NCI-H2196 treated with DMSO at 0.1 percent for 48 hours (cell line): Measurements from ENCODE around the gene RIBC2.
"Not testable (repeated sequence)": the region's sequence is repeated elsewhere in the genome, so short reads cannot be mapped to it uniquely, and the experiment has no call there.

ENCODE experiments used
- DNase-seq: peaks from one replicate; lab custom pipeline; 2025; ENCODE audit not compliant: unreplicated experiment; lab: John Stamatoyannopoulos, UW

RIBC2 gene

DNA sequence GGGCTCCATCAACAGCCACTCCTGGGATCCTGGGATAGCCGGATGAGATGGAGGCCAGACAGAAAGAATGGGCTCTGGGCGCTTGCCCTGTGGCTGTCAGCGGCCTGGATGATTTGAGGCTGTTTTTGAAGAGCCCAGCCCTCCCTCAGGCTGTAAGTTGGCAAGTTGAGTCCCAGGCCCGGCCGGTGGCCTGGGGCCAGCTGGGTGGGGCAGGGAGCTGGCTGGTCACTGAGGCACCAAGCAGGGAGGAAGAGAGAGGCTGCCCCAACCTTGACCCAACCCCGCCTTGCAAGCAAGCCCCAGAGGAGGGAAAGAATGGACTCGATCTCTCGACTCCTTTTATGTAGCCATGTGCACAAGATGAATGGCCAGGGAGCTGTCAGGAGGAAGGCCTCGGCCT, 34.9 kb downstream of the RIBC2 start:
- no peak for DNase-seq

GRCh38 chr22:45449442-45449841, 35.9 kb downstream of the RIBC2 start:
- DNase-seq: not testable (repeated sequence)

DNA sequence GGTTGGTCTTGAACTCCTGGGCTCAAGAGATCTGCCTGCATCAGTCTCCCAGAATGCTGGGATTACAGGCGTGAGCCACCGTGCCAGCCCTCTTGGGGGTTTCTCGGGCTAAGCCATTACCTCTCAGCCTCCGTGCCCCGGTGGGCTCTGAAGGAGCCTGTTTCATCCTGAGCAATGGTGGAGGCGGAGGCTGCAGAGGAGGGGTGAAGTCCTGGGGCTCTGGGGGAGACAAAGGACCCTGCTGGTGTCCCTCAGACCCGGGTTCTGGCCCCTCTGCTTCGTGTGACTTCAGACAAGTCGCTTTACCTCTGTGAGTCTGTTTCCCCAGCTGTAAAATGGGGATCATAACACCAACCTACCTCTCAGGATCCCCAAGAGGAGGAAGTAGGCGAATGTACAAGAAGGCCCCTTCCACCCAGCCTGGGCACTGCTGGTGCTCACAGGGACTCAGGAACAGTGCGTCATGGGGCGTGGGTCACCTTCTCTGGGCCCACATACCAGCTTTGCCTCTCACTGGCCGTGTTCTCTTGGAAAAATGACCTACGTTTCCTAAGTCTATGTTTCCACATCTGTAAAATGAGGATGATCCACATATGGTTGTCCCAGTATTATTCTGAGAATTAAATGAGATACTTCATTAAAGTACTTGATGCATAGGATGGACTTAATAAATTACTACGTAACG, 36.8 kb downstream of the RIBC2 start:
- DNase-seq: no peak

DNA sequence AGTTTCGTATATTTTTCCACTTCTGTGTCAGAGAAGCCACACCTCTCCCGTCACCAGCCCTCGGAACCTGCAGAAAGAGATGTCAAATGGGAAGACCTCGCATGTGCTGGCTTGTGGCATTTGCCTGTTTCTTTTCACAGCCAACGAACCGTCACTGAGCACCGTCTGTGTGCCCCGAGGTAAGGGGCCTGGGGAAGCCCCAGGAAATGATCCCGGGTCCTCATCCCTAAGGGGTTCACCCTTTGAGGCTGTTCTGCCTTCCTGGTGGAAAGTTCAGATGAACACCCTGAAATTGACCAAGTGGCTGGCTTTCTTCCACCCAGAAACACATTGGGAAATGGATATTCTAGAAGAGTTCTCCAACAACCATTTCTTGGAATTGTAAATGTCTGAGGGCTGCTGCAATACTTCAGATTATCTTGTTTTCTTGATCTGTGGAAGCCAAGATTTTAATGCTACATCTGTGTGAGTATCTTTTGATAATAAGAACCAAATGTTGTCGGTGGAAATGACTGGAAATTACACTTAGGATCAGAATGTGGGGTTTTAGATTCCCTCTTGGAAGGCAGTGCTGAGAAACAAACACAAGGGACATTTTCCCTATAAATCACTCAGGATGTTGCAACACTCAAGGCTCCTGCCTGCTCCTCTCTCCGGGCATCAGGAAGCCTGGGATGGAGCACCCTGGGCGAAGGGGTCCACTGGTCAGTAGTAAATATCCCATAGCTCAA, 37.6 kb downstream of the RIBC2 start:
- DNase-seq: no peak

- no peak for DNase-seq
These were observed 38.5 kb downstream of the RIBC2 start for GRCh38 chr22:45451972-45452371.

DNA sequence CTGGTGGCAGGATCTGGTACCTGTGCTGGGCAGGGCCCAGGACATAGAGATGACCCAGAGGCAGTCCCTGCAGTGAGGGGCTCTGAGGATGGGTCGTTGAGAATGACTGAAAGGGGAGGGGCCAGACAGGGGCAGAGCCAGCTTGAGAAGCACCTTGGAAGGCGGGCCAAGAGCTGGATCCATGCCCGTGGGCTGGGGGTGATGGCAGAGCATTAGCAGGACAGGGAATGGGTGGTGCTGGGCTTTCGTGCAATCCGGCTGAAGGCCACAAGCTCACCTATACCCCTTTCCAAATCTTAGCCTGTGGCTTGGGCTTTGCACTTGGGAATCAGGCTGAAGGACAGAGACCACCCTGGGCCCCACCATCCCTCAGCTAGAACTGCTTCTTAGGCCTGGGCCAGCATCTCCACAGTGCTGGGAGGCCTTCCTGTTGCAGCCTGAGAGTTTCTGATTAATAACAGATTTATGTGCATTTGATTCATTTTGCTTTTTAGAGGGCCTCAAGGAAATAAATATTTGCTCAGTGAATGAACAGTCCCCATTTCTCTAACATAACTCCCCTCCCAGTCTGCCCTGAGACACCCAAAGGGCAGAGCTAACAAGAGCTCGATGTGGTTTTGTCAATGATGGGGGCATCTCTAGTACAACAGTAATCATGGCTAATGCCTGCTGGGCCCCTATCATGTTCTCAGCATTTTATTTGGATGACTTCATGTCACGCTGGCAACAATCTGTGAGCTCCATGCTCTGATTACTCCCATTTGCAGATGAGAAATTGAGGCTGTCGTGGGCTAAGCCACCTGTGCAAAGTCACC, 39.3 kb downstream of the RIBC2 start:
- DNase-seq: no peak

- no peak for DNase-seq
These were observed 40.3 kb downstream of the RIBC2 start for GRCh38 chr22:45453764-45454163.

DNA sequence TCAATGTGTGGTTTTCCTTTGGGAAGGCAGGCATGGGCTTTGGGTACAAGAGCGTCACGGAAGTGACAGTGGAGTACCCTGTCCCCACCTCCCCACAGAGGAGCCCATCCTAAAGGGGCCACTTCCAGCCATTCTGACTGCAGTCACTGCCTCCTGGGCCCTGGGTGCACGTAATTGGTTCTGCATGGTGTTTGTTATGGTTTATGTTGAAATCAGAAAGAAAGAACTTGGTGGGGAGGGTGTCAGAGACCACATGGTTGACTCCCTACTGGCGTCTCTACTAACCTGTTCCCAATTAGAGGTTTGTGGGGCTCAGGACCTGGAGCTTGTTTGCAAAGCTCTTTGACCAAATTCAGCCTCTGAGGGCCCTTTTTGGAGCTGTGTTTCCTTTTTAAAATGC, 40.8 kb downstream of the RIBC2 start:
- no peak for DNase-seq

DNA sequence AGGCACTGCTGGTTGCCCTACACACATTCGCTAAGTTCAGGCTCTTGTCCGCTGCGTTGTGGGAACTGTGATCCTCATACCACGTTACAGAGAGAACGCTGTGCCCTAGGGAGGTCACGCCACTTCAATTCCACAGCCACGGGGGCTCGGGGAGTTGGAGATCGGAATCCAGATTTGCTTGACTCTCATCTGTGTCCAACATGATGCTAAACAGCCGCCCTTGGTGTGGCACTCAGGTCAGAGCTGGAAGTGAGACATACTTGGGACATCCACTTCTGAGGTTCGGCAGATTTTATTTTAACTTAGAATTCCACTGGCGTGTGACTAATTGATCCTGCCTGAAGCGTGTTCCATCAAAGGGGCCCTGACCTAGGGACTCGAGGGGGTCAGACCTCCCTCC, 41.7 kb downstream of the RIBC2 start:
- DNase-seq: no peak

GRCh38 chr22:45455621-45456020, 42.1 kb downstream of the RIBC2 start:
- no peak for DNase-seq

GRCh38 chr22:45456811-45457210, 43.3 kb downstream of the RIBC2 start:
- no peak for DNase-seq

DNA sequence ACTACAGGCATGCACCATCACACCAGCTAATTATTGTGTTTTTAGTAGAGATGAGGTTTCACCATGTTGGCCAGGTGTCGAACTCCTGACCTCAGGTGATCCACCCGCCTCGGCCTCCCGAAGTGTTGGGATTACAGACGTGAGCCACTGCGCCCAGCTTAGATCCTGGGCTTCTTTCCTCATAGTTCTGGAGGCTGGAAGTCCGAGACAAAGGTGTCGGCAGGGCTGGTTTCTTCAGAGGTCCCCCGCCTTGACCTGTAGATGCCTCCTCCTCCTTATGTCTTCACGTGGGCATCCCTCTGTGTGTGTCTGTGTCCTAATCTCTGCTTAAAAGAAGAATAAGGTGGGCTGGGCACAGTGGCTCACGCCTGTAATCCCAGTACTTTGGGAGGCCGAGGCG, 45.0 kb downstream of the RIBC2 start:
- no peak for DNase-seq

DNA sequence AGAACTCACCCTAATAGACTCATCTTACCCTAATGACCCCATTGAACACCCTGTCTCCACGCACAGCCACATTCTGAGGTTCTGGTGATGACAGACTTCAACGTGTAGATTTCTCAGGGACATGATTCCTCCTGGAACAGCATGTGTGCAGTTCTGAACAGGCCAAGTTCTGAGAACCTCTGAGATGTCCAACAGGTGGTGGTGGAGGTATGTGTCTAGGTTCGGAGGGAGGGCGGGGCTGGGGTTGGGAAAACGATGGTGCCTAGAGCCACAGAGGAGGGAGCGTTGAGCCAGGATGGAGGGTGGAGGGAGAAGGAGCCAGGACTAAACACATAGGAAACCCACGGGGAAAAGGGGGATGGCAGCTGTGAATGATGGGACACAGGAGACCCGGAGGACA, 45.7 kb downstream of the RIBC2 start:
- no peak for DNase-seq

DNA sequence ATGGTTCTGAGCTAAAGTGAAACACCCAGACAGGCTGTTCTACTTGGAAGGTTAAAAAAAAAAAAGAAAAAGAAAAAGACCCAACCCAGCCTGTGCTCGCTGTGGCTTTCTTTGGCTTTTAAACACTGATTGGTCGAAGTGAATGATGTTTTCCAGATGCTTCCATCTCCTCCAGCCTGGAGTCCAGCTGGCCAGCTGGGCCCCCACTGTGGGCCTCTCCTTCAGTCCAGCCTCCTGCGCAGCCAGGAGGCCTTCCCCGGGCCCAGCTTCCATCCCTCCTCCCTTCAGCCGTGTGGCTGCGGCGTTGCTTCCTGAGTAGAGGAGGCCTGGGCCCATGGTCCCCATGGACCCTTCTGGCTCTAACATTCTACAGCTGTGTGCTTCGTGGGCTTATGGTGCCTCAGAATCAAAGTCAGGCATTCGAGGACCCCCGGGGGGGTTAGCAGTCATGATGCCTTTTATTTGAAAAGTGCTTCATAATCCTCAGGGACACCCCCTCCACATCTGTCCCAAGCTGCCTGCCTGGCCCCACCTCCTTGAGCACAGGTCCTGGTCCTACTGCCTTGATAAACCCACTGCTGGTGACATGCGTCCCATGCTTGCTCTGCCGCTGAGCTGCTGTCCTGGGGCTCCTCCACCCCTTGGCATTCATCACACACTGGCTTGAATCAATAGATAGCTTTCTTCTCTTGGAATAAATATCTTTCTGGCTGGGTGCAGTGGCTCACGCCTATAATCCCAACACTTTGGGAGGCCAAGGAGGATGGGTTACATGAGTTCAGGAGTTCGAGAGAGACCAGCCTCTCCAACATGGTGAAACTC, 47.0 kb downstream of the RIBC2 start:
- DNase-seq: no peak

GRCh38 chr22:45462034-45462655, 48.7 kb downstream of the RIBC2 start:
- DNase-seq: no peak

DNA sequence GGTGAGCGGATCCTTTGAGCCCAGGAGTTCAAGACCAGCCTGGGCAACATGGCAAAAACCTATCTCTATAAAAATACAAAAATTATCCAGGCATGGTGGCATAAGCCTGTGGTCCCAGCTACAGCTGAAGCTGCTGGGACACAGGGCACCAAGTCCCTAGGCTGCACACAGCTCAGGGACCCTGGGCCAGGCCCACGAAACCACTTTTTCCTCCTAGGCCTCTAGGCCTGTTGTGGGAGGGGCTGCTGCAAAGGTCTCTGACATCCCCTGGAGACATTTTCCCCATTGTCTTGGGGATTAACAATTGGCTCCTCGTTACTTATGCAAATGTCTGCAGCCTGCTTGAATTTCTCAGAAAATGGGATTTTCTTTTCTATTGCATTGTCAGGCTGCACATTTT, 50.2 kb downstream of the RIBC2 start:
- not testable (repeated sequence) for DNase-seq

DNA sequence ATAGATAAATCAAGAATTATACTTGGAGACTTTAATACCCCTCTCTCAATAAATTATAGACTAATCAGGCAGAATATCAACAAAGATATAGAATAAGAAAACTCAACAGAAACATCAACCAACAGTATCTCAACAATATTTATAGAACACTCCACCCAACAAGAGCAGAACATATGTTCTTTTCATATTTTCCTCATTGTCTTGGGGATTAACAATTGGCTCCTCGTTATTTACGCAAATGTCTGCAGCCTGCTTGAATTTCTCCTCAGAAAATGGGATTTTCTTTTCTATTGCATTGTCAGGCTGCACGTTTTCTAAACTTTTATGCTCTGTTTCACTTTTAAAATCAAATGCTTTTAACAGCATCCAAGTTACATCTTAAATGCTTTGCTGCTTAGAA, 52.1 kb downstream of the RIBC2 start:
- no peak for DNase-seq

GRCh38 chr22:45468872-45469271, 55.4 kb downstream of the RIBC2 start:
- no peak for DNase-seq

- no peak for DNase-seq
These were observed 56.0 kb downstream of the RIBC2 start for GRCh38 chr22:45469281-45470073.

GRCh38 chr22:45470871-45471270, 57.4 kb downstream of the RIBC2 start:
- no peak for DNase-seq
